GM10266 (cell line): Measurements from ENCODE around the gene MSH3.
"Not testable (repeated sequence)": the region's sequence is repeated elsewhere in the genome, so short reads cannot be mapped to it uniquely, and the experiment has no call there.

Source experiments
- DNase-seq: peaks from one replicate; pipeline ENCODE4 v3.0.0; 2012; ENCODE audit errors: extremely low spot score
- CTCF ChIP-seq: IDR thresholded peaks from 2 replicates; pipeline ENCODE4 v1.5.1; 2012; ENCODE audit warnings: mild to moderate bottlenecking, low read depth; ENCODE audit not compliant: control insufficient read depth, insufficient read depth; ENCODE audit errors: missing control alignments

Gene MSH3

GRCh38 chr5:80655231-80655774 lies 851 bp downstream of the MSH3 start:
- peak; percentile 13 for DNase-seq
- TF ChIP-seq CTCF: no peak

- TF ChIP-seq CTCF: peak; percentile 12
- no peak for DNase-seq
Observed at GRCh38 chr5:80656425-80656824, 2.0 kb downstream of the MSH3 start.

GRCh38 chr5:80659106-80659505 lies 4.7 kb downstream of the MSH3 start:
- TF ChIP-seq CTCF: no peak
- no peak for DNase-seq

- not testable (repeated sequence) for DNase-seq
Observed at GRCh38 chr5:80660661-80661060, 6.2 kb downstream of the MSH3 start.

- DNase-seq: no peak
- TF ChIP-seq CTCF: no peak
Observed at GRCh38 chr5:80662108-80662507, 7.7 kb downstream of the MSH3 start.

- TF ChIP-seq CTCF: no peak
- DNase-seq: no peak
Observed at GRCh38 chr5:80665057-80665456, 10.6 kb downstream of the MSH3 start.

- no peak for DNase-seq
- TF ChIP-seq CTCF: no peak
Observed at GRCh38 chr5:80667384-80667783, 12.9 kb downstream of the MSH3 start.
